Ovary (tissue), 9 donors: ENCODE results near the gene SMC3. TPM values are rescaled to one million over a fixed set of nuclear protein-coding genes. Genes with fewer than 3 reads are reported as not detected.

Experiments used
- DNase-seq, 5 donors: peaks; one replicate each; pipeline ENCODE4 v3.0.0-alpha.2; 2019 to 2020
- H3K27ac ChIP-seq, 2 donors: fragments of 200-600 bp; one replicate each; pipeline versions ENCODE4 v1.5.1 to v1.8.0; 2019 to 2022
- H3K27me3 ChIP-seq: fragments of 200-600 bp; one replicate; pipeline ENCODE4 v1.8.0; 2022
- H3K36me3 ChIP-seq: fragments of 200-600 bp; sonication (generic); one replicate; pipeline ENCODE4 v1.5.1; 2019
- H3K4me1 ChIP-seq: one replicate; pipeline ENCODE4 v1.8.1; 2013; ENCODE audit warnings: mild to moderate bottlenecking, moderate library complexity; ENCODE audit not compliant: insufficient read depth
- H3K4me3 ChIP-seq: fragments of 200-600 bp; sonication (generic); one replicate; pipeline ENCODE4 v1.5.1; 2017
- H3K9me3 ChIP-seq, 2 donors: fragments of 200-600 bp in 1 of 2; sonication (generic) in 1 of 2; one replicate each; pipeline versions ENCODE4 v1.5.1 to v1.8.1; 2013 to 2019; ENCODE audit warnings: mild to moderate bottlenecking in 1 of 2, moderate library complexity in 1 of 2
- EP300 ChIP-seq: sonication (generic); formaldehyde crosslinking; IDR thresholded peaks from one replicate; pipeline ENCODE4 v1.6.1; 2017; ENCODE audit warnings: antibody characterized with exemption
- POLR2A ChIP-seq: fragments of 450-650 bp; IDR thresholded peaks from one replicate; pipeline ENCODE4 v1.6.1; 2017; ENCODE audit warnings: antibody characterized with exemption, mild to moderate bottlenecking, moderate library complexity
- WGBS, 3 donors: extraction: QIAGEN DNeasy Blood & Tissue Kit in 1 of 3; methylation state at CpG; one replicate each; pipeline versions ENCODE4 v1.1.5 to v1.1.7; 2013 to 2017; 5-methylcytosine and 5-hydroxymethylcytosine counted together
- intact Hi-C, 4 donors: fragments of 100-400 bp; cut with DNase I; formaldehyde crosslinking; loops; one replicate each; pipeline versions ENCODE4 v1.11.0 to v1.15.1; 2022 to 2023
- polyA plus RNA-seq, 2 donors: library from polyadenylated mRNA; stranded (reverse); fragments of 200-250 nt in 1 of 2; fragments of 350-450 nt in 1 of 2; fragmentation: Illumina TruSeq in 1 of 2; extraction: RNeasy Lipid Tissue Mini Kit (QIAGEN cat#74804) in 1 of 2; gene quantifications; one replicate each; pipeline ENCODE4 v1.2.3, GENCODE V29; 2013 to 2014
- total RNA-seq, 7 donors: library from RNA; depleted of rRNA in 2 of 7; stranded (reverse); fragments of >200 nt in 2 of 7; fragmentation: NEBNext Ultra II Directional in 3 of 7; extraction: Animal tissue kit (Norgen Biotek cat#: 25700) in 3 of 7; gene quantifications; one replicate each; pipeline versions ENCODE4 v1.1.0 to v1.2.4, GENCODE V29; 2016 to 2023
- TF ChIP-seq, protein P1 (sequence below), 3 donors: fragments of 450-650 bp in 2 of 3; fragments of 200-600 bp in 1 of 3; IDR thresholded peaks; one replicate each; pipeline versions ENCODE4 v1.5.1 to v1.8.0; 2016 to 2022; ENCODE audit warnings: antibody characterized with exemption in 3 of 3, mild to moderate bottlenecking in 1 of 3
- donor health status: DM: no; HTN: no; CAD: no; lungs with moderate emphysema.
- donor health status: DM: no; HTN: no; CAD: no.
- donor health status: Bipolar disorder and iron deficiency.
- donor health status: DM: yes; HTN: yes; CAD: no.
- donor health status: DM: no; HTN: no; CAD: no.
- donor health status: DM: yes; HTN: yes; CAD: no.

The SMC3 gene
- total and polyA plus RNA-seq, 9 donors, result 23.1 to 49.1 (median 37.1) TPM

DNA sequence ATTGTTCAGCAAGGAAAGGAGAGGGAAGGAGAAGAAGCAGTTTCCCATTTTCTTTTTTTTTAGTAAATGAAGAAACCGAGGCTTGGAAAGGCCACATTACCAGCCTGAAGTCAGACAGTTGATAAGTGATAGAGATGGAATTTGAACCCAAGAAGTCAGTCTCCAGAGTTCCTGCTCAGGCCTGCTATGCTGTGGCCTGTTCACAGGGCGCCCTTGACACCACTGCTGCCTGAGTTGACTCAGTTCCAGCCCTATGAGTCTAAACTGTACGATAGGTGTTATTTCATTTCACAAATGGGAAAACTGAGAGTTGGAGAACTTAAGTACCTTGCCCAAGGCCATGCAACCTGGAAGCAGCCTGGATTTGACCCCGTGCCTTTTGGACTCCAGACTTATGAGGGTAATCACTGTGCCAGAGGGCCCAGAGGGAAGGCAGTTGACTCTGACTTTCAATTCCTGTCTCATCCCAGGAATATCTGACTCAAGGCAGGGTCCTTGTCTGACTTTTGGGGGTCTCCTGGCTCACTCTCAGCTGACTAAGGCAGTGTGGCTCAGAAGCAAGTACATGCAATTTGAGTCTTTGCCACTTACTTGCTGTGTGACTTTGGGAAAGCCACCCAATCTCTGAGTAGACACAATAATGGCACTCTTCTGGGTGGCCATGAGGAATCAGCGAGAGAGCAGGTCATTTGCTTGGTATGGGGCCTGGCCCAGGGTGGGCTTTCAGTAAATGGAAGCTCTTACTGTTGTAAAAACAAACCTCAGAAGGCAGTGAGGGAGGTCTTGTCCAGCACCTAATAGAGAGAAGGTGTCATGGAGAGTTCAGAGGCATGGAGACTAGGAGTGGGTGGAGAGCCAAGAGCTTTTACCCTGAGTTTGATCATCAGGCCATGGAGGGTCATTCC lies 58.7 kb downstream of the SMC3 start:
- H3K27me3 ChIP-seq, result no peaks in the 10 kb centered on the region
- H3K4me1 ChIP-seq, result no peaks in the 10 kb centered on the region
- H3K27ac ChIP-seq, result no peak overlapping the region
- no peak for TF ChIP-seq EP300
- TF ChIP-seq, protein P1, sequence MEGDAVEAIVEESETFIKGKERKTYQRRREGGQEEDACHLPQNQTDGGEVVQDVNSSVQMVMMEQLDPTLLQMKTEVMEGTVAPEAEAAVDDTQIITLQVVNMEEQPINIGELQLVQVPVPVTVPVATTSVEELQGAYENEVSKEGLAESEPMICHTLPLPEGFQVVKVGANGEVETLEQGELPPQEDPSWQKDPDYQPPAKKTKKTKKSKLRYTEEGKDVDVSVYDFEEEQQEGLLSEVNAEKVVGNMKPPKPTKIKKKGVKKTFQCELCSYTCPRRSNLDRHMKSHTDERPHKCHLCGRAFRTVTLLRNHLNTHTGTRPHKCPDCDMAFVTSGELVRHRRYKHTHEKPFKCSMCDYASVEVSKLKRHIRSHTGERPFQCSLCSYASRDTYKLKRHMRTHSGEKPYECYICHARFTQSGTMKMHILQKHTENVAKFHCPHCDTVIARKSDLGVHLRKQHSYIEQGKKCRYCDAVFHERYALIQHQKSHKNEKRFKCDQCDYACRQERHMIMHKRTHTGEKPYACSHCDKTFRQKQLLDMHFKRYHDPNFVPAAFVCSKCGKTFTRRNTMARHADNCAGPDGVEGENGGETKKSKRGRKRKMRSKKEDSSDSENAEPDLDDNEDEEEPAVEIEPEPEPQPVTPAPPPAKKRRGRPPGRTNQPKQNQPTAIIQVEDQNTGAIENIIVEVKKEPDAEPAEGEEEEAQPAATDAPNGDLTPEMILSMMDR (IDR thresholded peaks at IDR 0.05), result no peak
- no peak for TF ChIP-seq POLR2A
- 84 to 86% (median 85%) methylated on average over 5 of the region's 5 CpGs for WGBS, 3 donors
- no peak overlapping the region for H3K4me3 ChIP-seq
- intact Hi-C loops, result no loop called here
- no peak for DNase-seq
- no peaks in the 10 kb centered on the region for H3K36me3 ChIP-seq
- H3K9me3 ChIP-seq, result no peaks in the 10 kb centered on the region

DNA sequence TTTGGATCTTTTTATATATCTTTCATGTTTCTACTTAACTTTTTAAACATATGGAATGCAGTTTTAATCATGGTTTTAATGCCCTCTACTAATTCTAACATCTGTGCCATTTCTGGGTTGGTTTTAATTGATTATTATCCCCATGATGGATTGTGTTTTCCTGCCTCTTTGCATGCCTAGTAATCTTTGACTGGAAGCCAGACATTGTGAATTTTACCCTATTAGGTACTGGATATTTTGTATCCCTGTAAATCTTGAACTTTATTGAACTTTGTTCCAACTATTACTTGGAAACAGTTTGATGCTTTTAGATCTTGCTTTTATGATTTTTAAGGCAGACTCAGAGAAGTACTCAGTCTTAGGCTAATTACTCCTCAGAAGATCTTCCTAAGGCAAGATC lies 60.7 kb downstream of the SMC3 start:
- TF ChIP-seq, protein P1 (IDR thresholded peaks at IDR 0.05), result no peak
- TF ChIP-seq POLR2A (no peak), EP300 (no peak)
- Histone ChIP-seq H3K27ac (no peak overlapping the region), H3K27me3 (no peaks in the 10 kb centered on the region), H3K36me3 (no peaks in the 10 kb centered on the region), H3K4me1 (no peaks in the 10 kb centered on the region), H3K4me3 (no peak overlapping the region), H3K9me3 (no peaks in the 10 kb centered on the region)
- intact Hi-C loops, result no loop called here
- DNase-seq, result no peak

DNA sequence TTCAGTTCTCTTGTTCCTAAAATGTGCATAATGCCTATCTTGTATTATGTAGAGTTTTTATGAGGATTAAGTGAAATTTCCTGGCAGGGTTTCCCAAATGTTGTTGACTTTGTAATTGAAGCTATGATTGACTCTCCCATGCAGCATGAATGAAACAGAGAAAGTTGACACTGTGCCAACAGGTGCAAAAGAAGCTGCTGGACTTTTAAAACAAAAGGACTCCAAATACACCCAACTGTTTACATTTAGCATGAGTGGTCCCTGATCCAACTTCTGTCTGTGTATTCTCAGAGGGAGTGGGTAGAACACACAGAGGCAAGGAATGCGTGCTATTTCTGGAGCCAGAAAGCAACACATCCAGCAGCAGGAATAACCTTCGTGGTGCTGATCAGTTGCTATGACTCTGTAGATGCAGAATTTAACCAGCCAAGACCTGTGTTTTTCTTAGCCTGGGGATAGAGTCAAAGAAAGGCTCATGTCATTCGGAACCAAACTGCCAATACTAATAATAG lies 62.2 kb downstream of the SMC3 start:
- intact Hi-C loops, result no loop called here
- WGBS, 3 donors, result 36 to 43% (median 38%) methylated on average over 3 of the region's 3 CpGs
- H3K27ac ChIP-seq, result no peak overlapping the region
- H3K27me3 ChIP-seq, result no peaks in the 10 kb centered on the region
- H3K4me1 ChIP-seq, result no peaks in the 10 kb centered on the region
- DNase-seq, result no peak
- no peaks in the 10 kb centered on the region for H3K9me3 ChIP-seq
- H3K4me3 ChIP-seq, result no peak overlapping the region
- TF ChIP-seq, protein P1 (IDR thresholded peaks at IDR 0.05), result no peak
- TF ChIP-seq POLR2A (no peak), EP300 (no peak)
- H3K36me3 ChIP-seq, result no peaks in the 10 kb centered on the region

DNA sequence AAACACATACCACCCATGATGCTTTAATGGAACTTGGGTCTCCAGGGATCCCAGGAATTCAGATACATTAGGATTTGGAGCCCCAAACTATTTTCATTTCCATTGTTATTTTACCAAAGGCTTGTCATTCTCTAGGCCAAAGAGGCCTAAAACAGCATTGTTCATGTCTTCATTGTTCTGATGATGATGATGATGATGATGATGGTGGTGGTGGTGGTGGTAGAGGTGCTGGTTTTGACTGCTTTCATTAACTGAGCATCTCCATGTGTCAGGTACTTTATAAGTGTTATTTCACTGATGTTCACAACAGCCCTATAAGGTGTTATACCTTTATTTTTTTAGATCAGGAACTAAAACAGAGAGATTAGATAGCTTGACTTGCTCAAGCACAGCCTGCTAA lies 64.4 kb downstream of the SMC3 start:
- Histone ChIP-seq H3K36me3 (no peaks in the 10 kb centered on the region), H3K9me3 (no peaks in the 10 kb centered on the region), H3K27ac (no peak overlapping the region), H3K4me3 (no peak overlapping the region), H3K4me1 (no peaks in the 10 kb centered on the region), H3K27me3 (no peaks in the 10 kb centered on the region)
- TF ChIP-seq, protein P1 (IDR thresholded peaks at IDR 0.05), result no peak
- no peak for TF ChIP-seq EP300
- no peak for TF ChIP-seq POLR2A
- intact Hi-C loops, result no loop called here
- no peak for DNase-seq
